Liver (tissue), 9 donors: Measurements from ENCODE around the gene AP5Z1. TPM values are rescaled to one million over a fixed set of nuclear protein-coding genes. Genes with fewer than 3 reads are reported as not detected.

Experiments used
- DNase-seq: peaks from one replicate; pipeline ENCODE4 v3.0.0-alpha.2; 2017; ENCODE audit warnings: low spot score
- H3K27ac ChIP-seq, 2 donors: one replicate each; pipeline ENCODE4 v1.7.0; 2013; ENCODE audit warnings: inconsistent platforms in 2 of 2, low read length in 2 of 2, control low read depth in 1 of 2, low read depth in 1 of 2, mild to moderate bottlenecking in 1 of 2
- H3K27me3 ChIP-seq, 4 donors: one replicate each; pipeline versions ENCODE4 v1.6.1 to v1.7.0; 2013; ENCODE audit warnings: low read length in 3 of 4, inconsistent platforms in 1 of 4, mild to moderate bottlenecking in 1 of 4, moderate library complexity in 1 of 4; ENCODE audit not compliant: control insufficient read depth in 4 of 4, insufficient read depth in 4 of 4
- H3K36me3 ChIP-seq, 4 donors: one replicate each; pipeline versions ENCODE4 v1.6.1 to v1.7.0; 2013; ENCODE audit warnings: low read length in 3 of 4, mild to moderate bottlenecking in 3 of 4, low read depth in 1 of 4, moderate library complexity in 1 of 4; ENCODE audit not compliant: control insufficient read depth in 4 of 4, insufficient read depth in 3 of 4
- H3K4me1 ChIP-seq, 4 donors: one replicate each; pipeline versions ENCODE4 v1.6.1 to v1.7.0; 2013; ENCODE audit warnings: low read length in 3 of 4, mild to moderate bottlenecking in 3 of 4, moderate library complexity in 1 of 4; ENCODE audit not compliant: control insufficient read depth in 4 of 4, insufficient read depth in 4 of 4
- H3K4me3 ChIP-seq, 3 donors: one replicate each; pipeline versions ENCODE4 v1.6.1 to v1.7.0; 2013; ENCODE audit warnings: low read length in 3 of 3, control low read depth in 1 of 3, low read depth in 1 of 3, mild to moderate bottlenecking in 1 of 3
- H3K9ac ChIP-seq, 2 donors: one replicate each; pipeline ENCODE4 v1.7.0; 2013; ENCODE audit warnings: low read length in 2 of 2, mild to moderate bottlenecking in 2 of 2, moderate library complexity in 2 of 2, control low read depth in 1 of 2, low read depth in 1 of 2
- H3K9me3 ChIP-seq, 4 donors: one replicate each; pipeline versions ENCODE4 v1.6.1 to v1.7.0; 2013; ENCODE audit warnings: low read length in 3 of 4; ENCODE audit not compliant: control insufficient read depth in 4 of 4
- ATF3 ChIP-seq: IDR thresholded peaks from 2 replicates; pipeline ENCODE4 v1.6.1; 2016; ENCODE audit warnings: antibody characterized with exemption
- CTCF ChIP-seq: fragments of 150-350 bp; IDR thresholded peaks from 2 replicates; pipeline ENCODE4 v1.5.1; 2017; ENCODE audit warnings: improper control_type of control experiment, low read depth, low read length; ENCODE audit not compliant: missing input control
- EGR1 ChIP-seq, 2 donors: IDR thresholded peaks; 2 replicates each; pipeline ENCODE4 v1.6.1; 2016 to 2018; ENCODE audit warnings: antibody characterized with exemption in 2 of 2, low read depth in 2 of 2
- FOXA1 ChIP-seq: IDR thresholded peaks from 2 replicates; pipeline ENCODE4 v1.6.1; 2016; ENCODE audit warnings: antibody characterized with exemption
- FOXA2 ChIP-seq: IDR thresholded peaks from 2 replicates; pipeline ENCODE4 v1.6.1; 2016; ENCODE audit warnings: antibody characterized with exemption
- GABPA ChIP-seq, 2 donors: IDR thresholded peaks in 1 of 2; conservative IDR thresholded peaks in 1 of 2; 2 replicates each; pipeline ENCODE4 v1.6.1; 2016; ENCODE audit warnings: antibody characterized with exemption in 2 of 2, mild to moderate bottlenecking in 1 of 2, moderate library complexity in 1 of 2
- HNF4A ChIP-seq, 2 donors: conservative IDR thresholded peaks; 2 replicates each; pipeline ENCODE4 v1.6.1; 2016; ENCODE audit warnings: antibody characterized with exemption in 2 of 2, mild to moderate bottlenecking in 2 of 2
- HNF4G ChIP-seq: IDR thresholded peaks from 2 replicates; pipeline ENCODE4 v1.6.1; 2016; ENCODE audit warnings: antibody characterized with exemption
- JUND ChIP-seq, 2 donors: IDR thresholded peaks; 2 replicates each; pipeline ENCODE4 v1.6.1; 2016; ENCODE audit warnings: antibody characterized with exemption in 2 of 2
- NR2F2 ChIP-seq: IDR thresholded peaks from 2 replicates; pipeline ENCODE4 v1.6.1; 2016; ENCODE audit warnings: antibody characterized with exemption
- RAD21 ChIP-seq, 2 donors: IDR thresholded peaks; 2 replicates each; pipeline ENCODE4 v1.6.1; 2016; ENCODE audit warnings: antibody characterized with exemption in 2 of 2, mild to moderate bottlenecking in 2 of 2
- REST ChIP-seq: IDR thresholded peaks from 2 replicates; pipeline ENCODE4 v1.6.1; 2016; ENCODE audit warnings: antibody characterized with exemption, mild to moderate bottlenecking
- RXRA ChIP-seq, 2 donors: IDR thresholded peaks; 2 replicates each; pipeline ENCODE4 v1.6.1; 2017 to 2018; ENCODE audit warnings: antibody characterized with exemption in 2 of 2, mild to moderate bottlenecking in 1 of 2
- SP1 ChIP-seq: IDR thresholded peaks from 2 replicates; pipeline ENCODE4 v1.6.1; 2018; ENCODE audit warnings: antibody characterized with exemption, mild to moderate bottlenecking
- TAF1 ChIP-seq: conservative IDR thresholded peaks from 2 replicates; pipeline ENCODE4 v1.6.1; 2016; ENCODE audit warnings: antibody characterized with exemption, mild to moderate bottlenecking
- WGBS: extraction: QIAGEN DNeasy Blood & Tissue Kit; methylation state at CpG from one replicate; pipeline ENCODE4 v1.1.7; 2013; 5-methylcytosine and 5-hydroxymethylcytosine counted together
- polyA plus RNA-seq, 2 donors: library from polyadenylated mRNA; stranded (reverse) in 1 of 2; unstranded in 1 of 2; fragments of 200-250 nt in 1 of 2; fragments of >200 nt in 1 of 2; fragmentation: Nextera tagmentation in 1 of 2; extraction: Ambion mirVana in 1 of 2; gene quantifications; one replicate each; pipeline versions ENCODE4 v1.2.1 to v1.2.3, GENCODE V29; 2013 to 2015
- total RNA-seq, 2 donors: library from RNA; depleted of rRNA; stranded (reverse); fragments of >200 nt; gene quantifications; one replicate each; pipeline ENCODE4 v1.2.3, GENCODE V29; 2014
- TF ChIP-seq, protein P1 (sequence below): IDR thresholded peaks from 2 replicates; pipeline ENCODE4 v1.6.1; 2016; ENCODE audit warnings: antibody characterized with exemption
- TF ChIP-seq, protein P2 (sequence below): IDR thresholded peaks from 2 replicates; pipeline ENCODE4 v1.6.1; 2016; ENCODE audit warnings: antibody characterized with exemption
- donor health status: healthy.
- donor health status: healthy.
- donor health status: healthy.
- donor health status: healthy.
- donor health status: healthy.

Gene AP5Z1
- total and polyA plus RNA-seq, 4 donors: 10.2 to 16.0 (median 14.2) TPM

DNA sequence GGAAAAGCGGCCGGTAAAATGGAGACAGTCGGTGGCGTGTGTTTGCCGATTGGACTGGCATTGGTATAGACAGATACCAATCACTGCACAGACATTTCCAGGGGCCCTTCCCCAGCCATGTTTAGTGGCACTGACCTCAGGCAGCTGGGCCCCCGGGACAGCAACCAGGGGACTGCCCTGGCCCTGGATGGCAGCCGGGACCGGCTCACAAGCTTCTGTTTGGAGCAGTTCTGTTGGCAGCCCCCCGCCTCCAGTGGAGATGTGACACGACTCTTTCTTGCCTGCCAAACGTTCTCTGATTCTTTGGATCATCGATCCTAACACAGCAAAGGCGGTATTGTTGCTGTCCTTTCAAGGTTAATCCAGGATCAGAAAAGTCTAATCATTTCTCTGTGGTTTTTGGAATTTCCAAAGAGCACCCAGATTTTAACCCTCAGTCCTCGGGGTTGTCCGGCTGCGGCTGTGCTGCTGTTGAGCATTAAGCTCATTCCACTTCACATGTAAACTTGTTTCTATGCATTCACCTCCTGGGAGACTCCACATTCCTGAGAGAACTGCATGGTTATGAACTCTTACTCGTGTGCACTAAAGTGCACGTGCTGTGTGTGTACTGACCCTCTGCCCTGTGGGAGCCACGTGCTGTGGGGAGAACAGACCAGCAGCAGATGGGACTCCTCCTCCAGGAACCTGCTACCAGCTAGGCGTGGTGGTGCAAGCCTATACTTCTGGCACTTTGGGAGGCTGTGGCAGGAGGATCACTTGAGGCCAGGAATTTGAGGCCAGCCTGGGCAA, 47.3 kb upstream of the AP5Z1 start:
- no peak overlapping the region for H3K27ac ChIP-seq
- H3K4me3 ChIP-seq: no peak overlapping the region
- no peaks in the 10 kb centered on the region for H3K27me3 ChIP-seq
- WGBS: 93% methylated on average over 20 of the region's 20 CpGs
- H3K9ac ChIP-seq: no peak overlapping the region
- peaks cover 0 to 2% (median 0%) of the 10 kb centered on the region in 4 donors for H3K36me3 ChIP-seq
- H3K9me3 ChIP-seq: no peaks in the 10 kb centered on the region
- no peak for TF ChIP-seq CTCF
- TF ChIP-seq, protein P1, sequence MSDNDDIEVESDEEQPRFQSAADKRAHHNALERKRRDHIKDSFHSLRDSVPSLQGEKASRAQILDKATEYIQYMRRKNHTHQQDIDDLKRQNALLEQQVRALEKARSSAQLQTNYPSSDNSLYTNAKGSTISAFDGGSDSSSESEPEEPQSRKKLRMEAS: no peak
- TF ChIP-seq ATF3: no peak
- TF ChIP-seq RXRA (IDR thresholded peaks at IDR 0.05): no peak
- no peak for TF ChIP-seq FOXA1
- TF ChIP-seq EGR1 (IDR thresholded peaks at IDR 0.05; ENCODE audit: low read depth in 2 of 2): no peak
- no peak for TF ChIP-seq HNF4G
- no peak for TF ChIP-seq RAD21 (IDR thresholded peaks at IDR 0.05)
- TF ChIP-seq JUND (IDR thresholded peaks at IDR 0.05): no peak
- TF ChIP-seq GABPA (IDR thresholded peaks at IDR 0.05 in 1 of 2, conservative IDR thresholded peaks at IDR 0.05 in 1 of 2): no peak
- peaks cover 2 to 27% (median 10%) of the 10 kb centered on the region in 4 donors for H3K4me1 ChIP-seq
- DNase-seq: no peak

GRCh38 chr7:4729266-4729665, 46.2 kb upstream of the AP5Z1 start:
- no peak for TF ChIP-seq TAF1
- TF ChIP-seq RAD21 (IDR thresholded peaks at IDR 0.05): no peak
- TF ChIP-seq FOXA2: no peak
- TF ChIP-seq JUND (IDR thresholded peaks at IDR 0.05): no peak
- Histone ChIP-seq H3K9me3 (no peaks in the 10 kb centered on the region), H3K9ac (no peak overlapping the region), H3K4me3 (no peak overlapping the region), H3K36me3 (peaks cover 0 to 2% (median 0%) of the 10 kb centered on the region in 4 donors), H3K27me3 (no peaks in the 10 kb centered on the region), H3K27ac (no peak overlapping the region), H3K4me1 (peaks cover 2 to 24% (median 10%) of the 10 kb centered on the region in 4 donors)
- no peak for DNase-seq
- WGBS: 96% methylated on average over 19 of the region's 19 CpGs

- H3K9ac ChIP-seq: no peak overlapping the region
- peaks cover 0 to 2% (median 0%) of the 10 kb centered on the region in 4 donors for H3K36me3 ChIP-seq
- no peak overlapping the region for H3K27ac ChIP-seq
- H3K4me1 ChIP-seq: peaks cover 0 to 14% (median 8%) of the 10 kb centered on the region in 4 donors
- WGBS: 94% methylated on average over 19 of the region's 19 CpGs
- DNase-seq: no peak
- no peaks in the 10 kb centered on the region for H3K27me3 ChIP-seq
- no peaks in the 10 kb centered on the region for H3K9me3 ChIP-seq
- H3K4me3 ChIP-seq: no peak overlapping the region
- TF ChIP-seq, protein P1: no peak
- no peak for TF ChIP-seq SP1
- TF ChIP-seq EGR1 (IDR thresholded peaks at IDR 0.05; ENCODE audit: low read depth in 2 of 2): no peak
- no peak for TF ChIP-seq NR2F2
- TF ChIP-seq RXRA (IDR thresholded peaks at IDR 0.05): no peak
- no peak for TF ChIP-seq FOXA2
- TF ChIP-seq JUND (IDR thresholded peaks at IDR 0.05): no peak
- TF ChIP-seq FOXA1: no peak
- no peak for TF ChIP-seq GABPA (IDR thresholded peaks at IDR 0.05 in 1 of 2, conservative IDR thresholded peaks at IDR 0.05 in 1 of 2)
- TF ChIP-seq REST: no peak
- no peak for TF ChIP-seq ATF3
- TF ChIP-seq HNF4A (conservative IDR thresholded peaks at IDR 0.05): no peak
- TF ChIP-seq, protein P2, sequence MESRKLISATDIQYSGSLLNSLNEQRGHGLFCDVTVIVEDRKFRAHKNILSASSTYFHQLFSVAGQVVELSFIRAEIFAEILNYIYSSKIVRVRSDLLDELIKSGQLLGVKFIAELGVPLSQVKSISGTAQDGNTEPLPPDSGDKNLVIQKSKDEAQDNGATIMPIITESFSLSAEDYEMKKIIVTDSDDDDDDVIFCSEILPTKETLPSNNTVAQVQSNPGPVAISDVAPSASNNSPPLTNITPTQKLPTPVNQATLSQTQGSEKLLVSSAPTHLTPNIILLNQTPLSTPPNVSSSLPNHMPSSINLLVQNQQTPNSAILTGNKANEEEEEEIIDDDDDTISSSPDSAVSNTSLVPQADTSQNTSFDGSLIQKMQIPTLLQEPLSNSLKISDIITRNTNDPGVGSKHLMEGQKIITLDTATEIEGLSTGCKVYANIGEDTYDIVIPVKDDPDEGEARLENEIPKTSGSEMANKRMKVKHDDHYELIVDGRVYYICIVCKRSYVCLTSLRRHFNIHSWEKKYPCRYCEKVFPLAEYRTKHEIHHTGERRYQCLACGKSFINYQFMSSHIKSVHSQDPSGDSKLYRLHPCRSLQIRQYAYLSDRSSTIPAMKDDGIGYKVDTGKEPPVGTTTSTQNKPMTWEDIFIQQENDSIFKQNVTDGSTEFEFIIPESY: no peak
These were observed 45.1 kb upstream of the AP5Z1 start for GRCh38 chr7:4730276-4730675.
